HepG2 (cell line): ENCODE results near the gene ART4.

Experiments
- CREB1 ChIP-seq, 2 experiments: fragments of 450-650 bp in 1 of 2; IDR thresholded peaks; 2 replicates each; pipeline ENCODE4 v1.6.1; 2016 to 2017; ENCODE audit warnings: control low read depth in 1 of 2, mild to moderate bottlenecking in 1 of 2, missing compliant biosample characterization in 1 of 2, missing genetic modification characterization in 1 of 2
- FOXA1 ChIP-seq, 2 experiments: fragments of 450-650 bp in 1 of 2; sonication (generic) in 1 of 2; formaldehyde crosslinking in 1 of 2; IDR thresholded peaks; 2 replicates each; pipeline versions ENCODE4 v1.4.0 to v1.6.1; 2016 to 2020; ENCODE audit warnings: missing genetic modification reagents in 1 of 2
- MYNN ChIP-seq: sonication (generic); formaldehyde crosslinking; IDR thresholded peaks from 2 replicates; pipeline ENCODE4 v1.4.0; 2020; ENCODE audit warnings: mild to moderate bottlenecking, low read depth, missing genetic modification reagents
- NPAS2 ChIP-seq: sonication (generic); formaldehyde crosslinking; IDR thresholded peaks from 2 replicates; pipeline ENCODE4 v1.8.0; 2022; ENCODE audit warnings: mild to moderate bottlenecking, missing genetic modification reagents, borderline replicate concordance
- POLR2A ChIP-seq, 2 experiments: IDR thresholded peaks; 2 replicates each; pipeline ENCODE4 v1.6.1; 2011; ENCODE audit warnings: low read depth in 2 of 2, low read length in 2 of 2, mild to moderate bottlenecking in 1 of 2, moderate library complexity in 1 of 2; ENCODE audit not compliant: insufficient read depth in 1 of 2
- POLR2AphosphoS5 ChIP-seq: IDR thresholded peaks from 2 replicates; pipeline ENCODE4 v1.6.1; 2012; ENCODE audit warnings: low read depth, low read length
- SIN3A ChIP-seq: IDR thresholded peaks from 2 replicates; pipeline ENCODE4 v1.6.1; 2011; ENCODE audit warnings: low read depth, mild to moderate bottlenecking, control low read depth, low read length, borderline replicate concordance
- YEATS2 ChIP-seq: sonication (generic); formaldehyde crosslinking; IDR thresholded peaks from 2 replicates; pipeline ENCODE4 v1.4.0; 2020; ENCODE audit warnings: missing genetic modification reagents, borderline replicate concordance
- ZNF773 ChIP-seq: sonication (generic); formaldehyde crosslinking; IDR thresholded peaks from 2 replicates; pipeline ENCODE4 v1.4.0; 2020; ENCODE audit warnings: missing genetic modification reagents, borderline replicate concordance
- TF ChIP-seq, protein P1 (sequence below), 2 experiments: IDR thresholded peaks; 2 replicates each; pipeline ENCODE4 v1.6.1; 2011 to 2012; ENCODE audit warnings: low read length in 2 of 2, borderline replicate concordance in 1 of 2, low read depth in 1 of 2, mild to moderate bottlenecking in 1 of 2, moderate library complexity in 1 of 2
- TF ChIP-seq, protein P2 (sequence below): sonication (generic); formaldehyde crosslinking; IDR thresholded peaks from 2 replicates; pipeline ENCODE4 v1.4.0; 2020; ENCODE audit warnings: missing genetic modification reagents, mild to moderate bottlenecking, borderline replicate concordance
- TF ChIP-seq, protein P3 (sequence below): IDR thresholded peaks from 2 replicates; pipeline ENCODE4 v1.6.1; 2016; ENCODE audit warnings: low read depth, control low read depth
- TF ChIP-seq, protein P4 (sequence below): sonication (generic); formaldehyde crosslinking; IDR thresholded peaks from 2 replicates; pipeline ENCODE4 v1.5.0; 2020; ENCODE audit warnings: mild to moderate bottlenecking, missing genetic modification reagents, moderate library complexity

DNA sequence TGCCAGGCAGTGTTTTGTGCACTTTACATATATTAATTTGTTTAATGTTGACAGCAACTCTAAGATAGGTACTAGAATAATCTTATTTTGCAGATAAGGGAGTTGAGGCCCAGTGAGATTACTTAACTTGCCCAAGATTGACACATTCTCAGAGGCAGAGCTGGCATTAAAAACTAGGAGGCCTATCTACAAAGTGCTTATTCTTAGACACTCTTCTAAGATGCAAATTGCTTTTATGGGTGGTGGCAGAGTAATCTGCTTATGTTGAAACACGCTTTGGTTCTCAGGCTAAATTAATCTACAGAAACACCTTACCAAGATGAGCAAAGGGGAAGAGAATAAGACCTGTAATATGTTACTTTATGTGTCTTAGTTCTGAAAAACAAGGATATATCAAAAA lies 35.2 kb upstream of the ART4 start:
- TF ChIP-seq, protein P1, sequence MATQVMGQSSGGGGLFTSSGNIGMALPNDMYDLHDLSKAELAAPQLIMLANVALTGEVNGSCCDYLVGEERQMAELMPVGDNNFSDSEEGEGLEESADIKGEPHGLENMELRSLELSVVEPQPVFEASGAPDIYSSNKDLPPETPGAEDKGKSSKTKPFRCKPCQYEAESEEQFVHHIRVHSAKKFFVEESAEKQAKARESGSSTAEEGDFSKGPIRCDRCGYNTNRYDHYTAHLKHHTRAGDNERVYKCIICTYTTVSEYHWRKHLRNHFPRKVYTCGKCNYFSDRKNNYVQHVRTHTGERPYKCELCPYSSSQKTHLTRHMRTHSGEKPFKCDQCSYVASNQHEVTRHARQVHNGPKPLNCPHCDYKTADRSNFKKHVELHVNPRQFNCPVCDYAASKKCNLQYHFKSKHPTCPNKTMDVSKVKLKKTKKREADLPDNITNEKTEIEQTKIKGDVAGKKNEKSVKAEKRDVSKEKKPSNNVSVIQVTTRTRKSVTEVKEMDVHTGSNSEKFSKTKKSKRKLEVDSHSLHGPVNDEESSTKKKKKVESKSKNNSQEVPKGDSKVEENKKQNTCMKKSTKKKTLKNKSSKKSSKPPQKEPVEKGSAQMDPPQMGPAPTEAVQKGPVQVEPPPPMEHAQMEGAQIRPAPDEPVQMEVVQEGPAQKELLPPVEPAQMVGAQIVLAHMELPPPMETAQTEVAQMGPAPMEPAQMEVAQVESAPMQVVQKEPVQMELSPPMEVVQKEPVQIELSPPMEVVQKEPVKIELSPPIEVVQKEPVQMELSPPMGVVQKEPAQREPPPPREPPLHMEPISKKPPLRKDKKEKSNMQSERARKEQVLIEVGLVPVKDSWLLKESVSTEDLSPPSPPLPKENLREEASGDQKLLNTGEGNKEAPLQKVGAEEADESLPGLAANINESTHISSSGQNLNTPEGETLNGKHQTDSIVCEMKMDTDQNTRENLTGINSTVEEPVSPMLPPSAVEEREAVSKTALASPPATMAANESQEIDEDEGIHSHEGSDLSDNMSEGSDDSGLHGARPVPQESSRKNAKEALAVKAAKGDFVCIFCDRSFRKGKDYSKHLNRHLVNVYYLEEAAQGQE (IDR thresholded peaks at IDR 0.05; ENCODE audit: borderline replicate concordance in 1 of 2, low read depth in 1 of 2, low read length in 2 of 2) = no peak
- TF ChIP-seq POLR2A (IDR thresholded peaks at IDR 0.05; ENCODE audit: insufficient read depth in 1 of 2, low read depth in 2 of 2, low read length in 2 of 2) (no peak), YEATS2 (no peak), CREB1 (IDR thresholded peaks at IDR 0.05) (no peak), CREB1 (CRISPR knock-in tag; IDR thresholded peaks at IDR 0.05) (no peak), ZNF773 (no peak), SIN3A (no peak), POLR2AphosphoS5 (no peak), MYNN (CRISPR knock-in tag) (no peak), NPAS2 (no peak), FOXA1 (IDR thresholded peaks at IDR 0.05) (no peak), FOXA1 (CRISPR knock-in tag; IDR thresholded peaks at IDR 0.05) (no peak)
- TF ChIP-seq, protein P2, sequence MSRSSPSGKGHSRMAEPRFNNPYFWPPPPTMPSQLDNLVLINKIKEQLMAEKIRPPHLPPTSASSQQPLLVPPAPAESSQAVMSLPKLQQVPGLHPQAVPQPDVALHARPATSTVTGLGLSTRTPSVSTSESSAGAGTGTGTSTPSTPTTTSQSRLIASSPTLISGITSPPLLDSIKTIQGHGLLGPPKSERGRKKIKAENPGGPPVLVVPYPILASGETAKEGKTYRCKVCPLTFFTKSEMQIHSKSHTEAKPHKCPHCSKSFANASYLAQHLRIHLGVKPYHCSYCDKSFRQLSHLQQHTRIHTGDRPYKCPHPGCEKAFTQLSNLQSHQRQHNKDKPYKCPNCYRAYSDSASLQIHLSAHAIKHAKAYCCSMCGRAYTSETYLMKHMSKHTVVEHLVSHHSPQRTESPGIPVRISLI (CRISPR knock-in tag) = no peak
- TF ChIP-seq, protein P3, sequence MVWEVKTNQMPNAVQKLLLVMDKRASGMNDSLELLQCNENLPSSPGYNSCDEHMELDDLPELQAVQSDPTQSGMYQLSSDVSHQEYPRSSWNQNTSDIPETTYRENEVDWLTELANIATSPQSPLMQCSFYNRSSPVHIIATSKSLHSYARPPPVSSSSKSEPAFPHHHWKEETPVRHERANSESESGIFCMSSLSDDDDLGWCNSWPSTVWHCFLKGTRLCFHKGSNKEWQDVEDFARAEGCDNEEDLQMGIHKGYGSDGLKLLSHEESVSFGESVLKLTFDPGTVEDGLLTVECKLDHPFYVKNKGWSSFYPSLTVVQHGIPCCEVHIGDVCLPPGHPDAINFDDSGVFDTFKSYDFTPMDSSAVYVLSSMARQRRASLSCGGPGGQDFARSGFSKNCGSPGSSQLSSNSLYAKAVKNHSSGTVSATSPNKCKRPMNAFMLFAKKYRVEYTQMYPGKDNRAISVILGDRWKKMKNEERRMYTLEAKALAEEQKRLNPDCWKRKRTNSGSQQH (CRISPR knock-in tag) = no peak
- TF ChIP-seq, protein P4, sequence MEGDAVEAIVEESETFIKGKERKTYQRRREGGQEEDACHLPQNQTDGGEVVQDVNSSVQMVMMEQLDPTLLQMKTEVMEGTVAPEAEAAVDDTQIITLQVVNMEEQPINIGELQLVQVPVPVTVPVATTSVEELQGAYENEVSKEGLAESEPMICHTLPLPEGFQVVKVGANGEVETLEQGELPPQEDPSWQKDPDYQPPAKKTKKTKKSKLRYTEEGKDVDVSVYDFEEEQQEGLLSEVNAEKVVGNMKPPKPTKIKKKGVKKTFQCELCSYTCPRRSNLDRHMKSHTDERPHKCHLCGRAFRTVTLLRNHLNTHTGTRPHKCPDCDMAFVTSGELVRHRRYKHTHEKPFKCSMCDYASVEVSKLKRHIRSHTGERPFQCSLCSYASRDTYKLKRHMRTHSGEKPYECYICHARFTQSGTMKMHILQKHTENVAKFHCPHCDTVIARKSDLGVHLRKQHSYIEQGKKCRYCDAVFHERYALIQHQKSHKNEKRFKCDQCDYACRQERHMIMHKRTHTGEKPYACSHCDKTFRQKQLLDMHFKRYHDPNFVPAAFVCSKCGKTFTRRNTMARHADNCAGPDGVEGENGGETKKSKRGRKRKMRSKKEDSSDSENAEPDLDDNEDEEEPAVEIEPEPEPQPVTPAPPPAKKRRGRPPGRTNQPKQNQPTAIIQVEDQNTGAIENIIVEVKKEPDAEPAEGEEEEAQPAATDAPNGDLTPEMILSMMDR (CRISPR knock-in tag) = no peak
